Activated CD4-positive, alpha-beta T cell treated with anti-CD3 and anti-CD28 coated beads, Interleukin-2, amount 50 U/mL, for 48 hours (primary cell): ENCODE data around the gene ATG7.
"Not testable (repeated sequence)": the region's sequence is repeated elsewhere in the genome, so short reads cannot be mapped to it uniquely, and the experiment has no call there.

Experiments used
- DNase-seq, 2 experiments: peaks; one replicate each; pipeline ENCODE4 v3.0.0-alpha.2; 2020

The ATG7 gene

DNA sequence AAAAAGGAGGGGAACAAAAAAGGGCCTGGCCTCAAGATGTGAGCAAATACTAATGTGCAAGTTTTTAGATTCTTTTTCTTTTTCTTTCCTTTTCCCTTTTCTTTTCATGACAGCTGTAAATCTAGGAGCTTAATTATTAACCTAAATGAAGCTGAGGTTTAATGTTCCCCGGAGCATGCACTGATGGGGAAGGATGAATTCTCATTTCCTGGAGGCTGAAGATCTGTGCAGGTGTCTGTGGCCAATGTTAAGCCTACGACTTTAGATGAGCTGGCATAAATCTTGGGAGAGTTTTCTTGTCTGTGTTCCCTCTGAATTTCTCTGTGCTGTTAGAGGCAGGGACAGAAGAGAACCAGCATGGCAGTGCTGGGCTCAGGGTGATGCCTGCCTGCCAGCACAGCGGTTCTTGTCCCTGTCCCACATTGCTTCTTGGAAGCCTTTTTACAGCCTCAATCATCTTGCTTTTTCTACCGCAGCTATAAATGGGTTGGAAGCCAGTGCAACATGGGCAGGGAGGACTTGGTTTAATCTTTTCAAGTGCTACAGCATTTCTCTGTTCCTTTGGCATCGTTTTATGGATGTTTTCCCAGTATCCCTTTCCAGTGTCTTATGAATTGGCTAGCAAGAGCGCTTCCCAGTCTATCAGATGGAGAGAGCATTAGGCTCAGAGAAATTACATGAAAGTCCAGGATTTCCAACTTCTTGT is 119.1 kb downstream of the ATG7 start:
- no peak for DNase-seq

DNA sequence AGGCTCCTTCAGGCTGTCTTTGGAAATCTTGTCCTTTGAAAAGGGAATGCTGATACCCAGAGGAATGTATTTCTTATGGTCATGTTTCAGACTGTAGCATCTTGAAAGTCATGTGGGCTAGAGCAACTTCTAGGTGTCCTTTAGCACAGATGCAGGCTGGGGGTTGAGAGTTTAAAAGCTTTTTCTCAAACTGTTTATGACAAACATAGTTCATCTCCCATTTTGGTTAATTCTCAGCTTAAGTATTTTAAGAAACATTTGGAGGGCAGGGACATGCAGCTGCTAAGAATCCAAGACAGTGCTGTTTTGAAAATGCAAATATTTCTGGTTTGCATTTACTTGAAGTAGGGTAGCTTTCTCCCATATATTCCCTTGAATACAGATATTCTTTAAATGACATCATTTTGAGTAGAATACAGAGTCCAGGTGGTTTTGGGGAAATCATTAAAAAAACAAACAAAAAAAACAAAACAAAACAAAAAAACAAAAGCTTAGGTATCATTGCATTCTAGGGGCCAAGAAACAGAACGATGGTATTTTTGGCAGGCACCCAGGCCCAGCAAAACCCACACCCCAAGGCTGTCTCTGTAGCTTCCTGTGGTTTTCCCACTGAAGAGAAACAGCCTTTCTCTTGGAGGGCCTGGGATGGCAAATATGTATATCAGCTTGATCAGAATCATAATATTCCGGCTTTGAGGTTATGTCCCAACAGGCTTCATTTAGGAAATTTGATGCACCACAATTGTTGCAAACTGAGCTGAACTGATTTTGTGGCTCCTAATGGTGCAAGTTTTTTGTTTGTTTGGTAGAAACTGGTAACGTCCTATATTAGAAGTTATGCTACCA is 120.0 kb downstream of the ATG7 start:
- no peak for DNase-seq

DNA sequence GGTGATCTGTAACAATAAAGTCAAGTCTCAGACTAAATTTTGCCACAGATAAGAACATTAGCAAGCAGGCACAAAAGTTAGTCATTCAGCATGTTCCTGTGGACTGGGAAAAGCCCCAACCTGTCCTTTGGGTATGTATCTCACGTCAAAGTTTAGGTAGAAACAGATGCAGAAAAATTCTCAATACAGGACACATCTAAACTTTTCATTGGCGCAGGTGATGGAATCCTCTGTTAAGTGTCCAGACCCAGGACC is 120.6 kb downstream of the ATG7 start:
- DNase-seq: no peak

DNA sequence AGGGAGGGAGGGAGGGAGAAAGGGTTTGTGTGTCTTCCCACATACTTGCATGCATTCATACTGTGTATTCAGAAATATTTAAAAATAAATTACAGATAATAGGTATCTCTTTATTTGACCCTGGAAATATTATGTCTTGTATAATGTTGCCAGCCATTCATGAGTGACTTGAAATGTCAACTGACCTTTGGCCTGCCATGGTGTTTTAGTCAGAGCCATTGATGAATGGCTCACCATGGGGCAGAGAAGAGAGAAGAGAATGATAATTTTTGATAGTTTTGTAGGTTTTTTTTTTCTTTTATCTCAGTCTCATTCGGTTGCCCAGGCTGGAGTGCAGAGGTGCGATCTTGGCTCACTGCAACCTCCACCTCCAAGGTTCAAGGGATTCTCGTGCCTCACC is 121.2 kb downstream of the ATG7 start:
- DNase-seq: no peak

DNA sequence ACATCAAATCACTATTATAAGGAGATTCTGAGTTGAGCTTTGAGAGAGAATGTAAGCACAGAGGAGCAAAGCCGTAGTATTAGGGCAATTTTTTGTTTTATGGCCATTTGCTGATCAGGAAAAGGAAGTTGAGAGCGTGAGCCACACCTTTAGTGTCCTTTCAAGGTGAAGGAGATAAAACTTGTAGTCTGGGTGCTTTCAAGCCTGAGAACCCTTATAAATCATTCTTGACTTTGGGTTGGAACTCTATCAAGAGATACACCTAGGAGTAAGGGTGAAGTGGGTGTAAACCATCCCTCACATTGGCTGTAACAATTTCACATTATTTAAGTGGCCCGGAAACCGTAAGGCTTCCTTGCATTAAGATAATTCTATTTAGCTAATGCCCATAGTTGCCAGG is 122.2 kb downstream of the ATG7 start:
- no peak for DNase-seq

DNA sequence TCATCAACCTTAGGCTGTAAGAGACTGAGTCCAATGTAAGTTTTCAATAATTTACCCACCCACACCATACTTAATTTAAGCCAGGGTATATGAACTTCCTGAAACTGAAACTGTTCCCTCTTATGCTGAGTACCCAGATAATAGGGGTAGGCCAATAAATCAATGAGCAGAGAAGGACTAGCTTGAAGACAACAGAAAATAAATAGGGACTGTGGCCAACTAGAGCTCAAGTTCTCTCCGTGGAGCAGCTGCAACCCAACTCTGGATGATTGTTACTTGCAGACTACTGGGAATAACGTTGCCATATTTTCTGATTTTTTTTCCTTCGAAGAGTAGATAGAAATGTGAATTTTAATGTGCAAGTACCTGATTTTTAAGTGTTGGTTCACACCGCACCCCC is 128.0 kb downstream of the ATG7 start:
- no peak for DNase-seq

DNA sequence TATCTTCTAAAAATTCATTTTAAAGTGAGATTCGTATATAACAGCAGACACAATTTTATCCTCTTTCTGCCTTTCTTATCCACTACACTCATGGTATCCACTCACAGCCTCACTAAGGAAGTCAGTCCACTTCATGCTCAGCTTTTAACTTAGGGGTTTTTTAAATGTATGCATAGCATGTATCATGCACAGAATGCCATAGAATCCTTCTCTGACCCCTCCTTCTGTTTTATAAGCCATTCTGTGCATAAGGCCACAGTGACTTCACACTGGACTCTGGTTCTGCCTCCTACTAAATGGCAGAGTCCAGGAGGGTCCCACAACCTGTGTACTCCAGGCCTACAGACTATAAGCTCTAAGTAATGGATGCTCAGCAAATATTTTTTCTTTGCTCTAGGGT is 129.2 kb downstream of the ATG7 start:
- DNase-seq: no peak

DNA sequence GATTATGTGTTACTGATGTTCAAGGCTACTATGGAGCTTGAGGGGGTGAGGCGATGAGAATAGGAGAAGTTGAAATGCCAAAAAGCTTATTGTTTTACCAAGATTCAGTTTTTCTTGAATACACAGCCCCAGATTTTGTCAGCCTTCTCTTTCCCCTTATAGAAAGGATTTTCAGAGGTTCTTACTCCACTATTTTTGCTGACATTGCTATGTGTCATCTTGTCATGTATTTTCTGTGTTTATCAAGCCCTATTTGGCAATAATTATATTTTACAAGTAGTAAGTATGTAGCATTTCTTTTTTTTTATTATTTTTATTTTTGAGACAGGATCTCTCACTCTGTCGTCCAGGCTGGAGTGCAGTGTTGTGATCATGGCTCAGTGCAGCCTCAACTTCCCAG is 133.1 kb downstream of the ATG7 start:
- no peak for DNase-seq

DNA sequence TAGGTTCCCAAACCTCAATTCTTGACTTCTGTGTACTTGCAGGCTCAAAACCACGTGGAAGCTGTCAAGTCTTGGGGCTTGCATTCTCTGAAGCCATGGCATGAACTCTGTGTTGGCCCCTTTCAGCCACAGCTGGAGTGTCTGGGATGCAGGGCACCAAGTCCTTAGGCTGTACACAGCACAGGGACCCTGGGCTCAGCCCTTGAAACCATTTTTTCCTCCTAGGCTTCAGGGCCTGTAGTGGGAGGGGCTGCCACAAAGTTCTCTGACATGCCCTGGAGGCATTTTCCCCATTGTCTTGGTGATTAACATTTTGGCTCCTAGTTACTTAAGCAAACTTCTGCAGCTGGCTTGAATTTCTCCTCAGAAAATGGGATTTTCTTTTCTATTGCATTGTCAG is 135.4 kb downstream of the ATG7 start:
- no peak for DNase-seq

DNA sequence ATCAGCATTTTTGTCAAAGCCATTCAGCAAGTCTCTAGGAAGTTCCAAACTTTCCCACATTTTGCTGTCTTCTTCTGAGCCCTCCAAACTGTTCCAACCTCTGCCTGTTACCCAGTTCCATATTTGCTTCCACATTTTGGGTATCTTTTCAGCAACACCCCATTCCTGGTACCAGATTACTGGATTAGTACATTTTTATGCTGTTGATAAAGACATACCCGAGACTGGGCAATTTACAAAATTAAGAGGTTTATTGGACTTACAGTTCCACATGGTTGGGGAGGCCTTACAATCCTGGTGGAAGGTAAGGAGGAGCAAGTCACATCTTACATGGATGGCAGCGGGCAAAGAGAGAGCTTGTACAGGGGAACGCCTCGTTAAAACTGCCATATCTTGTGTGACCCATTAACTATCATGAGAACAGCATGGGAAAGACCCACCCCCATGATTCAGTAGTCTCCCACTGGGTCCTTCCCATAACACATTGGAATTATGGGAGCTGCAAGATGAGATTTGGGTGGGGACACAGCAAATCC is 136.2 kb downstream of the ATG7 start:
- DNase-seq: not testable (repeated sequence)

DNA sequence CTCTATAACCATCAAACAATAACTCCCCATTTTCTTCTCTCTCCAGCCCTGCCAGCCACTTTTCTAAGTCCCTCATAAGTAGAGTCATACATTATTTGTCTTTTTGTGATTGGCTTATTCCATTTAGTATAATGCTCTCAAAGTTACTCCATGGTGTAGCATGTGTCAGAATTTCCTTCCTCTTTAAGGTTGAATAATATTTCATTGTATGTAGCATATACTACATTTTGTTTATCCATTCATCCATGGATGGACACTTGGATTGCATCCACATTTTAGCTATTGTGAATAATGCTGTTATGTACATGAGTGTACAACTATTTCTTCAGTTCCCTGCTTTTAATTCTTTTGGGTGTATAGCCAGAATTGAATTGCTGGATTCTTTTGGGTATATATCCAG is 138.4 kb downstream of the ATG7 start:
- DNase-seq: no peak

DNA sequence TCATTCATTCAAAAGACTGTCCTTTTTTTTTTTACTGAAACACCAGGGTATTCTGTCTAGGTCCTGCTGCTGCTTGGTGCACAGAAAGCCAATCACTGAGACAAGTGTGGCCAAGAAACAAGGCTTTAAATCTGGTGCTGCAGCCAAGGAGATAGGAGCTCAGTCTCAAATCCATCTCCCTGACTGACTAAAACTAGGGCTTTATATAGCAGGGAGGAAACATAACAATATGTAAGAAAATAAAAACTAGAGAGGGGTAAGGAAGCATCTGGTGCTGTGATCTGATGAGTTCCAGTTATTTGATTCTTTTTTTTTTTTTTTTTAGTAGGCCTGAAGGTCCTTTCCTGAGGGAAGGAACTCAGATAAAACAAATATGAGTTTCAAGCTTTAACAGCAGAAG is 139.8 kb downstream of the ATG7 start:
- no peak for DNase-seq

DNA sequence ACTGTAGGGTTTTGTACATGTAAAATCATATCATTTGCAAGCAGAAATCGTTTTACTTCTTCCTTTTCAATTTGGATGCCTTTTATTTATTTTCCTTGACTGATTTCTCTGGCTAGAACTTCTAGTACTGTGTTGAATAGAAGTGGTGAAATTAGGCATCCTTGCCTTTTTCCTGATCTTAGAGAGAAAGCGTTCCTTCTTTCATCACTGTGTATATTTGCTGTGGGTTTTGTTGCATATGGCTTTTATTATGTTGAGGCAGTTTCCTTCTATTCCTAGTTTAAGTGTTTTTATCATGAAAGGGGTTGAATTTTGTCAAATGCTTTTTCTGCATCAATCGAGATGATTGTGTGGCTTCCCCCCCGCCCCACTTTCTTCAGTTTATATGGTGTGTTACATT is 140.9 kb downstream of the ATG7 start:
- no peak for DNase-seq

DNA sequence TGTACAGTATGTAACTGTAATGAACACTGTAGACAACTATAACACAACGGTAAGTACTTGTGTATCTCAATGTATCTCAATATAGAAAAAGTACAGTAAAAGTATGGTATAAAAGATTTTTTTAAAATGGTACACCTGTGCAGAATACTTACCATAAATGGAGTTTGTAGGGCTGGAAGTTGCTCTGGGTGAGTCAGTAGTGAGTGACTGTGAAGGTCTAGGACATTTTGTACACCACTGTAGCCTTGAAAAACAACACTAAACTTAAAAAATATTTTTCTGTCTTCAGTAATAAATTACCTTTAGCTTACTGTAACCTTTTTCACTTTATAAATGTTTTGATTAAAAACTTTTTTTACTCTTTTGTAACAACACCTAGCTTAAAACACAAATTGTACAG is 142.9 kb downstream of the ATG7 start:
- no peak for DNase-seq

DNA sequence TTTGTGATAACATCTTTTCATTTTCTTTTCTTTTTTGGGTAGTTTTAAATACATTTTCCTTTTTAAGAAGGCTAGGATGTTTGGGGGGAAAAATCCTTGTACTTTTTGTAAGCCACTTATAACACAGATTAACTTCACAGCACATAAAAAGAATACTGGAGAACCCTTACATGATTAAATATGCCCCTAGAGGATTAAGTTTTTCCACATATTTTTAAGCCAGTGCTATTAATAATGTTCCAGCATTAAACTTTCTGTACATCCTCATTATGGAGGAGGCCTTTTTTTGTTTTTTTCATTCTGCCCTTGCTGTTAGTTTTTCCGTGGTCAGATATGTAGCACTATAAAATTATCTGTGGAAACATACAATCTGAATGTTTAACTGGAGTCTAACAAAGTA is 147.9 kb downstream of the ATG7 start:
- DNase-seq: no peak

DNA sequence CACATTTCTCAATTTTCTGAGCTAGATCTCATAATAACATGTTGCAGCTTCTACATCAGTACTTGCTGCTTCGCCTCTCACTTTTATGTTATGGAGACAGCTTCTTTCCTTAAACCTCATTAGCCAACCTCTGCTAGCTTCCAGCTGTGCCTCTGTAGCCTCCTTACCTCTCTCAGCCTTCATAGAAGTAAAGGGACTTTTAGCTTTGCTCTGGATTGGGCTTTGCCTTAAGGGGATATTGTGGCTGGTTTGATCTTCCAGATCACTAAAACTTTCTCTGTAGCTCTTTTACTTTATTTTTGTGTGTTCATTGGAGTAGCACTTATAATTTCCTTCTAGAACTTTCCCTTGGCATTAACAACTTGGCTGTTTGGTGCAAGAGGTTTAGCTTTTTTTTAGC is 150.1 kb downstream of the ATG7 start:
- DNase-seq: no peak

DNA sequence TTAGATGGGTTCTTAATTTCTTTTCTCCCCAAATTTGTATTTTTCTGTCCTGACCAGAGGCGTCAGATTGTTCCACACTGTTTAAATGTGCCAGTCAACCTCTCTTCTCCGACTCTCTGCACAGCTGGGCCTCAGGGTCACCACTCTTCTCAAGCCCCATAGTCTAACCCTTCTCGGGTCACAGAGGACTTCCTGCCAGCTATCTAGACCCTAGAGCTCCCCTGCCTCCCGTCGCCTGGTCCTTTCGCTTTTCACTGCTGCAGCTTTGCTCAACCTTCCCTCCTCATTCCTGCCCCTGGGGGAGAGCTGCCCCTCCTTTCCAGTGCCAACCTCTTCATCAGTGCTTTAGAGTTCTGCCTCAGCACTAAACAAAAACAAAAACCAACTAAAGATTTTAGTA is 151.7 kb downstream of the ATG7 start:
- DNase-seq: no peak

DNA sequence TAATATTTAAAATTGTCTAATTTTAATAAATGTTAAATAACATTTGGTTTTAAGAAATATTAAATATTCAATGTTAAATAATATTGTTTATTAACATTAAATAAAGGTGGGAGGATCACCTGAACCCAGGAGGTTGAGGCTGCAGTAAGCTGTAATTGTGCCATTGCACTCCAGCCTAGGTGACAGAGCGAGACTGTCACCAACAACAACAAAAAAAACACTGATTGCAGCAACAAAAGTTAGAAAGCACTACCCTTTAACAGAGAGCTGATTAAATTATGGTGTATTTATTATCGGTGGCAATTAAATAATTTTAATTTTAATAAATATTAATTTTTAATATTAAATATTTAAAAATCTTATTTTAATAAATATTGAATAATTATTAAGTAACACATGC is 152.1 kb downstream of the ATG7 start:
- no peak for DNase-seq

DNA sequence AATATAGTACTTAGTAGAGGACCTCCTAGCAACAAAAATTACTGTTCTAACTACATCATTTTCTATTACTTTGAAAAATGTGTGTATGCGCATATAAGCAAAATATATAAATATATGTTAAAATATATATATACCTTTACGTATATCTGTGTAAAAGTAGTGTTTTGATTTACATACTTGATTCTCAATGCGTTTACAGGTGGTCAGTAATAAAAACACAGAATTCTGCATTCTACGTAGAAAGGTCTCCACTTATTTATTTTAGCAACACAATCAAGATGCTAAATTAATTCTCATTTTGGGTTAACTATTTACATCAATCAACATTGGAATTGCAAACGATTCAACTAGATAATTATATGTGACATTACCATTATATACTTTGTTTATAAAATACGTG is 158.0 kb downstream of the ATG7 start:
- DNase-seq: no peak

DNA sequence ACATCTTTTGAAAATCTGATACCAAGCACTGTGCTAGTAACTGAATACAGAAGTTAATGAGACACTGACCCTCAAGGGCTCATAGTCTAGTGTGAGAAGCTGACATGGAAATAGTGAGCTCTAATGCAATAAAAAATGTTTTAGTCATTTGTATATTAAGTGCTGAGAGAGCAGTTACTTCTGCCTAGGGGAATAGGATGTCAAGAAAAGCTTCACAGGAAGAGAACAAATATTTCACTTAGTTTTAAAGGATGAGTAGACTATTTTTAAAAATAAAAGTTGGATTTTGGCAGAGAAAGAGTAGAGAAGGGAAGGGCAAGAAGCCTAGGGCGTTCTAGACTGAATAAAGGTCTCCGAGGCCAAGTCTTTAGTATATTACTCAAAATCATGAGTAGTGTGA is 158.4 kb downstream of the ATG7 start:
- no peak for DNase-seq

DNA sequence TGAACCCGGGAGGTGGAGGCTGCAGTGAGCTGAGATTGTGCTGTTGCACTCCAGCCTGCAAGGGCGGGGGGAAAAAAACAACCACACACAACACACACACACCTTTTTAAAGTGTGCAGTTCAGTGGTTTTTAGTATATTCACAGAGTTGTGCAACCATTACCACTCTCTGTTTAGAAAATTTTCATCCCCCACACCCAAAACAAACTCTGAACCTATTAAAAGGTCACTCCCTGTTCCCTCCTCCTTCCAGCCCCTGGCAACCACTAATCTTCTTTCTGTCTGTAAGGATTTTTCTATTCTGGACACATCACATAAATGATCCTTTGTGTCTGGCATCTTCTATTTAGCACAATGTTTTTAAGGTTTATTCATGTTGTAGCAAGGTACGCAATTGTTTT is 159.1 kb downstream of the ATG7 start:
- DNase-seq: no peak

DNA sequence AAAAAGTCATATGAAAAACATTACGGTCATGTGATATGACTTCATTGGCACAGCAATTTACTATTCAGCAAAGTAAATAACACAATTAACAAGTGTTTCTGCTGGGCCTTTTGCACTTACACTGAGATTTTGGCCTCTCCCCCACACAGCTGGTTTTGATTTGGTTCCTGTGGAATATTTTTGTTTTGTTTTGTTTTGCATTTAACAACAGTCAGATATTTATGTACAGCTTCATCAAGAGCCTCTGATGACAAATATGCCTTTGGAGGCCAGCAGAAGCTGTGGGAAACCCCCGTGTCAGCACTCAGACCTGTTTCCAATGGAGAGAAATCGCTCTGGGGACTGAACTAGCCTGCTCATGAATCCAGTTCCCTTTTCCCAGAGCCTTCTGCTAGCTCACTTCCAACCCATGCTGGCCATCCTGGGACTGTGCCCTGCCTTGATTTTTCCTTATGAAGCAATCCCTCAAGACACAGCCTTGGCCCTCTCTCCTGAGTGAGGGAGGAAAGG is 161.9 kb downstream of the ATG7 start:
- DNase-seq: no peak

DNA sequence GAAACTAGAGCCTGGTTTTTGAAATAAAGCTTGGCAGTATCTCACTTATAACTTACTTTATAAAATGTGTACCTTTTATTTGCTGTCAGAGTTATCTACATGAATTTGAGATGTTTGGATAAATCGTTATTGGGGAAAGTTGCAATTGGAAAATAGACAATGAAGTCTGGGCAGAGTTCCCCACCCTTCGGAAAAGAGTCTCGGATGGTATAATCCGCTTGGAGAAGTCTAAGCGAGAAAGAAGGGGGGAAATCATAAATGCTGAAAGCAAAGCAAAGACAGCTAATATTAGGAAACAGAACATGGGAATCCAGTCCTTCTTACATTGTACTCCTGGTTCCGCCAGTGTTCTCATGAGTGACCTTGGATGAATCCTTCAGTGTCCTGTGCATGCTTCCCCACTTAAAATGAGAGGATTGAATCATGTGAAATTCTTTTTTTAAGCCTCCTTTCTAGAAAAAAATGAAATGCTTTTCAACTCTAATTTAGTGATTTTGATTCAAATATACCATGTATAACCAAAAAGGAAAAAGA is 162.4 kb downstream of the ATG7 start:
- no peak for DNase-seq

DNA sequence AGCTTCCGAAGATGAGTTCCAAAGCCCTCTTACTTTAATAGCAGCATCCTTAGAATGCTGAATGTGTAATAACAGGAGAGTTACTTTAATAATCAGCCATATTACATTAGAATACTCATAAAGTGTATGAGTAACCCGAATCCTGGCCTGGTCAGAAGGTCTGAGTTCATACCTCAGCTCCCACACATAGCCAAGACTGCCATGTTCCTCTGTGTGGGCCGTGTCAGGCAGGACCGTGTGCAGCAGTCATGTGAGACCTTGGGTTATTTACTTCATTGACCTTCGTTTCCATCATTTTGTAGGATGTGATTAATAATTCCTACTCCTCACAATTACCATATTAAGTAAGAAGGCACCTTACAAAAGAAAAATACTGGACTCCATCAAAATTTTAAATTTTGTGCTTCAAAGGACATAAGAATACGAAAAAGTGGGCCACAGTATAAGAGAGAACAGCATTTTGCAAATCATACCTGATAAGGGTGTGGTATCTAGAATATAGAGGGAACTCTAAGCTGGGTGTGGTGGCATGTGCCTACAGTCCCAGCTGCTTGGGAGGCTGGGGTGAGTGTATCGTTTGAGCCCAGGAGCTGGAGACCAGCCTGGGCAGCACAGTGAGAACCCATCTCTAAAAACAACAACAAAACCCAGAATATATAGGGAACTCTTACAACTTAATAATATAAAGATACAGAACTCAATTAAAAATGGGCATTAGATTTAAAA is 163.4 kb downstream of the ATG7 start:
- DNase-seq: no peak
